Activated T-cell treated with anti-CD3 and anti-CD28 coated beads, Interleukin-2, amount 50 U/mL, for 1 hour (primary cell): Measurements from ENCODE around the gene ARID5A.
A peak's percentile ranks its signal among the peaks of the same experiment; 100 is the strongest.

Source experiments
- DNase-seq: peaks from one replicate; pipeline ENCODE4 v3.0.0-alpha.2; 2020

Gene ARID5A

GRCh38 chr2:96507957-96508520 lies 28.5 kb upstream of the ARID5A start:
- DNase-seq, result peak; percentile 95

DNA sequence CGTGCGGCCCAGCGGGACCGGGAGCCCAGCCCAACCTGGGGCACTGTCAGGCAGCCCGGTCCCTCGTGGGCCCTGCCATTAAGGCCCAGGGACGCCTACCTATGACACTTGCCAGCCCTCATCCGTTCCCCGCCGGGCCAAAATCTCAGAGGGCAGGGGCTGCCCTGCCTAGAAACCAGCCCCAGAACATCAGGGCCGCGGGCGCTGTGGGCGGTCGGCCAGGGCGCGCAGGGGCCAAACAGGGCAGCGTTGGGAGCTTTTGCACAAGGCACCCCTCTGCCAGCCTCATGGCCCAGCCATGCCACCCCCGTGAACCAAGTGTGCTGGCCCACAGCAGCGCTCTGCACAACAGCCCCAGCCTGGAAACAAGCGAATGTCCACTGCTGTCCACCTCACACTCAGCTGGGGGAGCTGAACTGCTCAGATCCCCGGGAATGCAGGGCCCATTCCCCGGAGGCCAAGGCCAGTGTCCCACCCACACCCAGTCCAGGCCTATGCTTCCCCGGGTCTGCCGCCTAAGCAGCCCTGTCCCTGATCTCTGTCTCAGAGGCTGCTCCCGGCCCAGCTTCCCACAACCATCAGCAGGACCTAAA lies 27.9 kb upstream of the ARID5A start:
- no peak for DNase-seq

- peak; percentile 64 for DNase-seq
Measured at GRCh38 chr2:96509114-96509846, 27.3 kb upstream of the ARID5A start.

GRCh38 chr2:96509847-96510230 lies 26.7 kb upstream of the ARID5A start:
- no peak for DNase-seq

GRCh38 chr2:96510931-96511595 lies 25.5 kb upstream of the ARID5A start:
- DNase-seq, result no peak

DNA sequence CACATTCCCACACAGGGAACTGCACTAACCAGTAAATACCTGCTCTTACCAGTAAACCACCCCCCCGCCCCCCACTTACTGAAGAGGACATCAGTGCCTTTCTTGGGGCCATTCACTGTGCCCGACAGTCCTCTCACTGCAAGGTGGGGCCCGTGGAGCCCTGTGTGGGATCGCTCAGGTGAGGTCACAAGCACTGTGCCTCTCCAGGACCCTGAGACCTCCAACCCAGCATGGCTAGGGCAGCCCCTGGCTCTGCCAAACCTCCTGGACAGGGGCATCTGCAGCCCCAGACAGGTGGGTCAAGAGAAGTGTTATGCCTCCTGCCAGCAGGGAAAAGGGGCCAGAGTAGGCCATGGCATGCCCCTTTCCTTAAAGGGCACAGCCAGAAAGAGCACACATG lies 24.7 kb upstream of the ARID5A start:
- DNase-seq, result no peak

GRCh38 chr2:96512341-96512740 lies 24.2 kb upstream of the ARID5A start:
- DNase-seq, result no peak

DNA sequence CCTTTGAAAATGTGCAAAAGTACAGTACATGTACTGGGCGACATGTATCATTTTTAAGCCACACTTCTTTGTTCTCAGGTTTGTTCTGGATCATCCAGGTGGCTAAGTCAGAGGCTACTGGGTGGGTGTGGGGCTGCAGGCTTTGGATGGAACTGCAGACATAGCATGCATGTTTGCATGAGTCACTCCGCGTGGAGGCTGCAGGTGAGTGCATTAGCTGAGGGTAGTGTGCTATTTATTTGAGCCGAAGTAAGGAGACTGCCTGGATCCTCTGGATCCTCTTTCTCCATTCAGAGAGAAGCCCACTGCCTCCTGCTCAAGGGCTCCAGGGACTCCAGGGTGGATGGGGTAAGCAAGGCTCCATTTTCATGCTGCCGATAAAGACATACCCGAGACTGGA lies 22.0 kb upstream of the ARID5A start:
- DNase-seq, result no peak

DNA sequence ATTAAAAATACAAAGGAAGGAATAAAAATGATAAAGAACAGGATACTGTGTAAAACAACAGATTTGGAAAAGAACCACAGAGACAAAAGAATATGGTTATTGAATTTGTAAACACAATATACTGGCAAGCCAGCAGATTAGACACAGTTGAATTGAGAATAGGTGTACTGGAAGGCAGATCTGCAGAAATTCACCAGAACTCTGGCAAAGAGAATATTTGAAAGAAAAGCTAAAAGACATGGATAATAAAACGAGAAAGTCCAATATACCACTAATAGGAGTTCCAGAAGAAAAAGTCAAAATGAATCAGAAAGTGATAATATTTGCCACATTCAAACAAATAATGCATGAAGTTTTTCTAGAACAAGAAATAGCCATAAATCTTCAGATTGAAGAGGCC lies 19.5 kb upstream of the ARID5A start:
- DNase-seq, result no peak

- DNase-seq, result no peak
Measured at GRCh38 chr2:96520231-96520630, 16.3 kb upstream of the ARID5A start.

DNA sequence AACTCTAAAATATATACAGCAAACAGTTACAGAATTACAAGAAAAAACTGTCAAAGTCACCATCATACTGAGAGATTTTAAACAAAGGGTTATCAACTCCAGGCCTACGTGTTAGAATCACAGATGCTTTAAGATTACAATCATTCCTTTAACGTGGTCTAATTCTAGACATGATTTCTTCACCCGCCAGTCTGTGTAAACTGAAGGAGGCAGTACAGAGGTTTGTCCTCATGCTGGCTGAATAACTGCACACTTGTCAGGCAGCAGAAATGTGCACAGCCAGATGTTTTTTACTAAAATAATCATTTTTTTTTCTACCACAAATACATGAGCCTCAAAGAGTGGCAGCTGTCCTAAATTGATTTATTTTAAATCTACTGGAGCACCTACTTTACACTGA lies 15.9 kb upstream of the ARID5A start:
- no peak for DNase-seq

DNA sequence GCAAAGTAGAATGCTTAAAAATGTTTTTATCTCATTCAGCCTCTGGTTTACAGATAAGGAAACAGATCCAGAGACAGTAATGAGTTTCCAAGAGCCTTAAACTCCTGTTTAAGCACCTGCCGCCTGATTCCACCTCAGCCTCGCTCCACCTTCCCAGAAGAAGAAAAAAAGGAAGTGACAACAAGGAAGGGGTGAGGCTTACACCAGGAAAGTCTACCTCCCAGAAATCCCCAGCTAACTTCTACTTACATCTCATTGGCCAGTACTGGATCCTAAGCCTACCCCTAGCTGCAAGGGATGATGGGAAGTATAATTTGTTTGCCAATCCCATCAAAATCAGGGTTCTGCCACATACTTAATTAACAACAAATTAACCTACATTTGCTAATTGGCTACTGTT lies 15.3 kb upstream of the ARID5A start:
- DNase-seq, result no peak

DNA sequence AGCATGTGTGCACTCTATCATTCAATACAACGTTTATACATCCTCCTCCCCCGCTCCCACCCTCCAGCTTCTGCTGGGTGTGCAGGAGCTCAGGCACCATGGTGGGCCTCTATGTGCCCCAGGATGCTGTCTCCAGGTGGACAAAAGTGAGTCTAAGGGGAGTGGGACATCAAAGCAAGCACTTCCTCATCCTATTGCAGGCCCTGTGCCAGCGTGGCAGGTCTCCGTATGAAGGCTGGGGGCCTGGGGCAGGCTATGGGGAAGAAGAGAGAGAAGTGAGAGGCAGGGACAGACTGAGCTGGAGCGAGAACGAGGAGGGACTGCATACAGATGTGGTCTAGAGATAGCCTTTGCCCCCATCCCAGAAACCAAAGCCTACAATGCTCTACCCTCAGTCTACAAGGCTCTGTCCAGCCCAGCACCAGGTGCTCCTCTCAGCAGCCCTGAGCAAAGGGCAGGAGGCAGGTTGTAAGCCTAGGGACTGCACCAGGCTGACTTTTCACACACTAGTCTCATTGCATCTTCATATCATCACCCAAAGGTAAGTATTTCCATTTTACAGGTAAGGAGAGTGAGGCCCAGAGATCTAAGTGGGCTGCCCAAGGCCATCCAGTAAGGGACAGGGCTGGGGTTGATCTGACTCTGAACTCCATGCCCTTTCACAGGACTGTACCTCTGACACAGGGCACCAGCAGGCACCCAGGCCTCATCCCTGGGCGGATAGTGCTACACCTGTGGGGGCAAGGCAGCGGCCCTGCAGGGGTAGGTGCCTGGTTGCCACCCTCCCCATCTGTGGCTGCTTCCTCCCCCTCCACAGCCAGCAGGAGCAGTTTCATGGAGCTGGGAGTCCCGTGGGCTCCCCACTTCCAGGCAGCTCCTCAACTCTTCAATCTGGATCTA lies 14.0 kb upstream of the ARID5A start:
- no peak for DNase-seq

DNA sequence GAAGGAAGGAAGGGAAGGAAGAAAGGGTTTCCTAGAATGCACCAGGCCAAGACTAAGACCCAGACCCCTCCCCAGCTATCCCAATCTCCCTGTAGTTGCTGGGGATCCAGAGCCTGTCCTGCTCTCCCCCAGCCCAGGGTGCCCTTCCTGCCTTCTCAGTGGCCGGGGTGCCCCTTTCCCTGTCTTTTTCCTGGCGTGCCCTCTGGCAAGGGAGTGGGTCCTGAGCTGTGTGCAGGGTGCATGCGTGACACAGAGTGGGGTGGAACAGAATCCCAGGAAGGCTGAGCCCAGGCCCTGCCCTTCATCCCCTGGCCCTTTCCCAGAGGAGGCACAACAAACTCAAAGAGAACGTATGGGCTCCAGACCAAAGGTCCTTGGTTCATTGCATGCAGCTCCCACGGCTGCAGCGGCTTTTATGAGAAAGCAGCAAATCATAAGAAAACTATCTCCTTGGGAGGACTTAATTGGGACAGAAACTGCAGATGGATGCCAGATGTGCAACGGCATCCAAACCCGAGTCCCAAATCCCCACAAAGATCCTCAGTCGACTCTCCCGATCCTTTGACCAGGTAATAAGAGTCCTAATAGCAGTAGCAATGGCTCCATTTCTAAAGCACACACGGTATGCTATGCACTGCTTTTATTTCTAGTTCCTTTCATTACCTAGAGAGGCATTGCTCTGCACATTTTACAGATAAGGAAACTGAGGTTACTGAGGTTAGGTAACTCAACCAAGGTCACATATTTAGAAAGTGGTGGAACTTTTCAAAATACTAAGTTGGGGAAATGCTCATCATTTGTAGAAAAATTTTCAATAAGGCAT lies 12.7 kb upstream of the ARID5A start:
- no peak for DNase-seq

DNA sequence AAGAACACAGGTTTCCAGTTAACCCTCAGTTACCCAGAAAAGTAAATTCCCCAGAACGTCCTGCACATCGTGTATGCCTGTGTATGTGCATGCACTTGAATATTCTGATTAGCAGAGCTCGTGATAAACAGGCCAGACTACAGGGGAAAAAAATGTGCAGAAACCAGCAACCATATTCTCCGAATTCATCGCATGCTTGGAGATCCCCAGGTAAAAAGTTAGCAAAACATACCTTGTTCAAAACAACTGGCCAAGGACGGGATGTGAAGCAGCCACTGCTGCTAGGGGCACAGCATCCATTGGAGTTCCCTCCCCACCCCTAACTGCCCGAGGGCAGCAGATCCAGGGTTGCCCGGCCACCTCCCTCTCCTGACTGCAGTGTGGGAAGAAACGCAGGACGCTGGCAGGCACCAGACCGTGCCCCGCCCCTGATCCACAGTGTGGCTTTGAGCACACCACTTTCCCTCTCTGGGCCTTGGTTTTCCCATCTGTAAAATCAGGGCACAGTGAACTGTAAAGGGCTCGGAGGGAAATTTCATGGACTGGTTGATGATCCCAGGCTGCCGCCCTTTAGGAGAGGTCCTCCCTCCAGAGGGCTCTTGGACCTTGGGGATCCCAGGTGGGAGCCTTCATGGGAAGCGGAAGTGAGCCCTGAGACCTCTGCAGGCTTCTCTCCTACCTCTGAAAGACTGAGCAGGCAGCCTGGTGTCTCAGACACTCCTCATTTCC lies 11.9 kb upstream of the ARID5A start:
- no peak for DNase-seq

- no peak for DNase-seq
Measured at GRCh38 chr2:96525211-96525507, 11.4 kb upstream of the ARID5A start.

DNA sequence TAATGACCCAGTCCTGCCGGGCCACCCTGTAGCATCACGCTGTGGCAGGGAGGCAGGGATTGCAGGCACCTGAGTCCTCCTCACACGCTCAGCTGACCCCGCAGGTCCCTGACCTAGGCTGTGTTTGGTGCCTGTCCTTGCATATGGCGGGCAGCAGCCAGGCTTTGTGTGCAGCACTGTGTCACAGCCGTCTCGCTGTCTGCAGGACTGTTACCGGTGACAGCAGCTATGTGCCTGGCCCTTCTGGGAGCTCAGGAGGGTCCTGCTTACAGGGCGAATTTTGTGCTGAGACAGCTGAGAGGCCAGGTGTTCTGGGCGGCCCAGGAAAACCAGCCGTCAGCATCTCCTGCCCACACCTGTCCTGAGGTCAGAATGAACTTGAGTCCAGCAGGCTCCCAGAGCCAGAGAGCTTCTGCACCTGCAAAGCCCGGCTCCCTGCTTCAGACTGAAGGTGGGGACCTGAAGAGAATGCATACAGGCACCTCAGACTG lies 10.4 kb upstream of the ARID5A start:
- DNase-seq, result no peak

DNA sequence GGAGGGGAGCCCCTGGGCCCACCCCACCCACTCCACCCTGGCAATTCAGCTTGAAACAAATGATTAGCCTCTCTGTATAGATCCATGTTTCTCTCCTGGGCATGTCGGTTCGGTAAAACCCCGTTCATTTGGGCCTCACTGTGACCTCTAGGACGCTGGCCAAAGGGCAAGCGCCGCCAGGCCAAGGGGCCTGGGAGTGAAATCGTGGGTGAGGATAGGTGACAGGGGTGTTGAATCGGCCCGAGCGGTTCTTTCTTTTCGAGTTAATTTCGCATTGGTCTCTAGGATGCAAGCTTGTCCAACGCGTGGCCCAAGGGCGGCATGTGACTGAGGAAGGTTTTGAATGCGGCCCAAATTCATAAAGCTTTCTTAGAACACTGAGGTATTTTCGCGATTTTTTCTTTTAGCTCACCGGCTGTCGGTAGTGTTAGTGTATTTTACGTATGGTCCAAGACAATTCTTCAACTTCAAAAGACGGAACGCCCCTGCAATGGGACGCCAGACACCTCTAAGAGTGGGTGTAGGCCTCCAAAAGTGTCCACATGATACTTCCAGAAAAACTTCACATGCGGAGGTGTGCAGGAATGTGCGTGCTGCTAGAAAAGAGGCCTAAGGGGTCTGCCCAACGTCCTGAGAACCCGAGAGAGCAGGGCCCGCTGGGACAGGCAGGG lies 9.8 kb upstream of the ARID5A start:
- no peak for DNase-seq

DNA sequence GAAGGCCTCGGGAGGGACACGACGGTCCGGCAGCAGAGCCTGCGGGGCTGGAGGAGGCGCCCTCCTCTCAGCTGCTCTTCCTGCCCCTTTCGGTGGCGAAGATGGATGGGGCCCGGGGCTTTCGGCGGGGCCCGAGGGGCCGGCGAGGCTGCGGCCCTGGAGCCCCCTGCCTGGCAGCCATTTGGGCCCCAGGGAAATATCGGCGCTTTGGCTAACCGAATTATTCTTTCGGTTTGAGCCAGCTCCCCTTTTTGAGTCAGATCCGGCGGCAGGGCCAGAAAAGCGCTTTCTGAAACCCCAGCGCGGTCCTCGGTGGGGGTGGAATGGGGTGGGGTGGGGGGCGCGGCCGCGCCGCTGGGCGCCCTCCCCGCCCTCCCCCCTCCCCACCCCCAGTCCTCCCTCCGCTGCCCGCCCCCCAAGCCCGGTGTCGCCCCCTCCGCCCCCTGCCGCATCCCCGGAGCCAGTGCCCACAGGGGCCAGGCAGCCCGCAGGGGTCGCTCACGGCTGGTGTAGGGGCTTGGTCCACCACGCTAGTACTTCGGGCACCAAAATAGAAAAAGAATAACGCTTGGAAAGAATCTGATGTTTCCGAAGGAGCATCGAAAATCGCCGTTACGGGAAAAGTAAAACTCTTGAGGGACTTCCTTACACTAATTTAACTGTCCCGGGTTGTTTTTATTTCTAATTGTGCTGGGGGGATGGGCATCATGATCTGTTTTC lies 9.1 kb upstream of the ARID5A start:
- peak; percentile 64 for DNase-seq
